Uterus (tissue), 4 donors: ENCODE results near the gene NCDN. TPM values are rescaled to one million over a fixed set of nuclear protein-coding genes. Genes with fewer than 3 reads are reported as not detected.

Source experiments
- DNase-seq, 2 donors: peaks; one replicate each; pipeline ENCODE4 v3.0.0-alpha.2; 2019 to 2020
- H3K27ac ChIP-seq, 2 donors: fragments of 200-600 bp; sonication (generic); 1 replicate in 1 of 2; 2 replicates in 1 of 2; pipeline ENCODE4 v1.5.1; 2016 to 2018
- H3K27me3 ChIP-seq, 2 donors: fragments of 200-600 bp; sonication (generic); one replicate each; pipeline ENCODE4 v1.5.1; 2018 to 2019; ENCODE audit warnings: control low read depth in 1 of 2
- H3K36me3 ChIP-seq, 2 donors: fragments of 200-600 bp; sonication (generic); one replicate each; pipeline ENCODE4 v1.5.1; 2019; ENCODE audit warnings: control low read depth in 1 of 2
- H3K4me1 ChIP-seq, 2 donors: fragments of 200-600 bp; sonication (generic); one replicate each; pipeline ENCODE4 v1.5.1; 2018 to 2019; ENCODE audit warnings: control low read depth in 1 of 2
- H3K4me3 ChIP-seq, 2 donors: fragments of 200-600 bp; sonication (generic); 1 replicate in 1 of 2; 2 replicates in 1 of 2; pipeline ENCODE4 v1.5.1; 2018 to 2019; ENCODE audit warnings: mild to moderate bottlenecking in 1 of 2
- H3K9me3 ChIP-seq, 2 donors: fragments of 200-600 bp; sonication (generic); one replicate each; pipeline ENCODE4 v1.5.1; 2019; ENCODE audit warnings: control low read depth in 1 of 2
- POLR2A ChIP-seq, 2 donors: fragments of 450-650 bp; IDR thresholded peaks; one replicate each; pipeline ENCODE4 v1.6.1; 2016; ENCODE audit warnings: antibody characterized with exemption in 2 of 2, mild to moderate bottlenecking in 1 of 2, moderate library complexity in 1 of 2
- intact Hi-C: fragments of 100-400 bp; cut with DNase I; formaldehyde crosslinking; loops from one replicate; pipeline ENCODE4 v1.15.1; 2023; ENCODE audit warnings: low total_unique reads
- total RNA-seq, 4 donors: library from RNA; depleted of rRNA in 3 of 4; stranded (reverse); fragments of >200 nt in 3 of 4; gene quantifications; one replicate each; pipeline versions ENCODE4 v1.1.0 to v1.2.4, GENCODE V29; 2014 to 2023
- TF ChIP-seq, protein P1 (sequence below), 4 experiments: fragments of 200-600 bp in 2 of 4; fragments of 450-650 bp in 2 of 4; sonication (generic) in 2 of 4; IDR thresholded peaks; one replicate each; pipeline ENCODE4 v1.5.1; 2016 to 2019; ENCODE audit warnings: antibody characterized with exemption in 4 of 4, mild to moderate bottlenecking in 2 of 4, moderate library complexity in 1 of 4
- donor health status: DM: yes; HTN: yes; CAD: no.

Gene NCDN
- total RNA-seq, 4 donors from 2014 or later = 4.4 to 29.9 (median 17.0) TPM

DNA sequence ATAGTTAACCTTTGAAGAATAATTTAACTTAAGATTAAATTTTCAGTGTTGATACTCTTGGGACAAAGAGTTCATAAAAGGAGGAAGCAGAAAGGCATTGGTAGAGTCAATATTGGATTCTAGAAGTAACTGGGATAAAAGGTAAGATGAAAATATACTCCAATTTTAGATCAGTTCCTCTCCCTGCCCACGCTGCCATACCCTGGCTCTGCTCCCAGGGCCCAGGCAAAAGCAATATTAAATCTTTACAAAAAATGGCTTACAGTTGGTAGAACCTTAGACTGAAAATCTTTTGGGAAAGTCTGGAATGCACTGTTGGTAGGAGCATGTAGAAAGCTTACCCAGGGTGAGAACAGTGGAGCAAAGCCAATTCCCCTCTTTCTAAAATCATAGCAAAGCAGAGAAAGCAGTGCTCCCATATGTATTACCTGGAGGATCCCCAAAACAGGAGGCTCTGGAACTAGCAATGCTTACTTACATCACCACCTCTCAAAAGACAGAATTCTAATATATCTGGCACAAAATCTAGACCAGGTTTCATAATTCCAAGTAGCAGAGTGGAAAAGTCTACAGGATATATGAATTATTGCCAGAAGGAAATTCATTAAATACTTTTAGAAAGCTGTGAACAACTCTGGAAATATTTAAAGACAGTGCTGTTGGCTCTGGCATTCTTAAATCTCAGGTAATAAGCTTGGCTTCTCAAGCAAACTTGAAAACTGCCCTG lies 24.9 kb upstream of the NCDN start:
- intact Hi-C loops = no loop called here
- H3K9me3 ChIP-seq = no peaks in the 10 kb centered on the region
- no peak for DNase-seq
- H3K4me1 ChIP-seq = no peaks in the 10 kb centered on the region
- H3K36me3 ChIP-seq = no peaks in the 10 kb centered on the region
- TF ChIP-seq, protein P1, sequence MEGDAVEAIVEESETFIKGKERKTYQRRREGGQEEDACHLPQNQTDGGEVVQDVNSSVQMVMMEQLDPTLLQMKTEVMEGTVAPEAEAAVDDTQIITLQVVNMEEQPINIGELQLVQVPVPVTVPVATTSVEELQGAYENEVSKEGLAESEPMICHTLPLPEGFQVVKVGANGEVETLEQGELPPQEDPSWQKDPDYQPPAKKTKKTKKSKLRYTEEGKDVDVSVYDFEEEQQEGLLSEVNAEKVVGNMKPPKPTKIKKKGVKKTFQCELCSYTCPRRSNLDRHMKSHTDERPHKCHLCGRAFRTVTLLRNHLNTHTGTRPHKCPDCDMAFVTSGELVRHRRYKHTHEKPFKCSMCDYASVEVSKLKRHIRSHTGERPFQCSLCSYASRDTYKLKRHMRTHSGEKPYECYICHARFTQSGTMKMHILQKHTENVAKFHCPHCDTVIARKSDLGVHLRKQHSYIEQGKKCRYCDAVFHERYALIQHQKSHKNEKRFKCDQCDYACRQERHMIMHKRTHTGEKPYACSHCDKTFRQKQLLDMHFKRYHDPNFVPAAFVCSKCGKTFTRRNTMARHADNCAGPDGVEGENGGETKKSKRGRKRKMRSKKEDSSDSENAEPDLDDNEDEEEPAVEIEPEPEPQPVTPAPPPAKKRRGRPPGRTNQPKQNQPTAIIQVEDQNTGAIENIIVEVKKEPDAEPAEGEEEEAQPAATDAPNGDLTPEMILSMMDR (IDR thresholded peaks at IDR 0.05) = no peak
- no peak for TF ChIP-seq POLR2A (IDR thresholded peaks at IDR 0.05)
- no peak overlapping the region for H3K4me3 ChIP-seq
- H3K27ac ChIP-seq = no peak overlapping the region
- H3K27me3 ChIP-seq = no peaks in the 10 kb centered on the region

DNA sequence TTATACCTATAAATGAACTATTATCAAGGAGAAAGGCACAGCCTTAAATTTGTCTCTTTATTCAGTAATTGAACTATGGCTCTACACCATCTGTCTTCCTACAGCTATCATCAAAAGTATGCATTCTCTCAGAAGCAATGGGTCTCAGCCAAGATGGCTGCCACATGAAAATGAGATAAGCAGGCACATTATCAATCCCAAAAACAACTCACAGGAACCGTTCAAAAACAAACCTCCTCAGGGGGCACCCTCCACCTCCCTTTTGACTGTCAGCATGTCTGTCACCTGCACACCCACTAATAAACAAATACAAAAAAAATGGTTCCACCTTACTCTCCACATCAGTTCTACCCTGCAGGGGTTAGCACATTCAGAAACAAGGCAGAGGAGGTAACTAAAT lies 24.0 kb upstream of the NCDN start:
- intact Hi-C loops = no loop called here
- Histone ChIP-seq H3K27me3 (no peaks in the 10 kb centered on the region), H3K27ac (no peak overlapping the region), H3K9me3 (no peaks in the 10 kb centered on the region), H3K4me1 (no peaks in the 10 kb centered on the region), H3K36me3 (no peaks in the 10 kb centered on the region), H3K4me3 (no peak overlapping the region)
- TF ChIP-seq, protein P1 (IDR thresholded peaks at IDR 0.05) = no peak
- no peak for TF ChIP-seq POLR2A (IDR thresholded peaks at IDR 0.05)
- DNase-seq = no peak

DNA sequence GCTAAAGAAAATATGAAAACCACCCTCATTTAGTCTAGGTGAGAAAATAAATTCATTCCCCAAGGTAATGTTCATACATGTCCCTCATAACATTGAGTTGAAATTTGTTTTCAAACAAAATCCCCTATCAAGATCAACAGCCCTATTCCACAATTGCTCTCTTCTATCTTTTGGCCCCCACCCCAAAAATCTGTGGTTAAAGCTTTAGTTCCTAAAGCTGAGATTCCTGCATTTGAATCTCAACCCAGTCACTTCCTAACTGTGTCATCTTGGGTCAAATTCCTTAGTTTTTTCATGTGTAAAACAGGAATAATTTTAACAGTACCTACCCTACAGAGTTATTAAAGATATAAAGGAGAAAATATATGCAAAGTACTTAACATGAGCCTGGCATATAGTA lies 22.4 kb upstream of the NCDN start:
- H3K4me3 ChIP-seq = no peak overlapping the region
- intact Hi-C loops = no loop called here
- no peak for TF ChIP-seq POLR2A (IDR thresholded peaks at IDR 0.05)
- TF ChIP-seq, protein P1 (IDR thresholded peaks at IDR 0.05) = no peak
- no peak overlapping the region for H3K27ac ChIP-seq
- no peaks in the 10 kb centered on the region for H3K4me1 ChIP-seq
- H3K27me3 ChIP-seq = no peaks in the 10 kb centered on the region
- DNase-seq = no peak
- no peaks in the 10 kb centered on the region for H3K9me3 ChIP-seq
- no peaks in the 10 kb centered on the region for H3K36me3 ChIP-seq

DNA sequence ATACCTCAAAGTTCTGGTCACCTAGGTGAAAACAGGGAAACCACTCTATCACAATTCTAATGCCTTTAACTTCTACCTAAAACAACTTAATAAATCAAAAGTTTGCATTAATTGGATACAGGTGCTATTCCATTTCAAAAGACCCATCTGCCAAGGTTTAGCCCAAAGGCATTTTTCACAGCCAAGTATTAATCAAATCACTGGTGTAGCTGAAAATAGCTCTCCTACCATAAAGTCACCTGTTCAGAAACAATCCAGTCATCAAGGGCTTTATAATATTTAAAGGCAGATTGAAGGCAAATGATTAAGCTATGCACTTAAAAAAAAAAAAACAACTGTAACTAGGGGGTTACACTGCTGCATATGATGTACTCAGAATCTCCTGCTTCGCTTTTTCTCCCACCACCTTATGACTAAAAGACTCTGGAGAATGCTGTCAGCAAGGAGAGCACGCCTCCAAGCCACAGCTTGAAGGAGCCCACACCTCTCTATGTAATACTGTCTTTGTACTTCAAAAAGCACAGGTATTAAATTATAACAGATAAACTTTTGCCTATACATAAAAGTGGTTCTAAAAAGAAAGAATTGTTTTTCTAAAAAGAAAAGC lies 20.9 kb upstream of the NCDN start:
- H3K4me3 ChIP-seq = no peak overlapping the region
- no peaks in the 10 kb centered on the region for H3K27me3 ChIP-seq
- H3K4me1 ChIP-seq = no peaks in the 10 kb centered on the region
- DNase-seq = no peak
- H3K36me3 ChIP-seq = no peaks in the 10 kb centered on the region
- no peaks in the 10 kb centered on the region for H3K9me3 ChIP-seq
- intact Hi-C loops = no loop called here
- H3K27ac ChIP-seq = no peak overlapping the region
- TF ChIP-seq, protein P1 (IDR thresholded peaks at IDR 0.05) = no peak
- TF ChIP-seq POLR2A (IDR thresholded peaks at IDR 0.05) = no peak

DNA sequence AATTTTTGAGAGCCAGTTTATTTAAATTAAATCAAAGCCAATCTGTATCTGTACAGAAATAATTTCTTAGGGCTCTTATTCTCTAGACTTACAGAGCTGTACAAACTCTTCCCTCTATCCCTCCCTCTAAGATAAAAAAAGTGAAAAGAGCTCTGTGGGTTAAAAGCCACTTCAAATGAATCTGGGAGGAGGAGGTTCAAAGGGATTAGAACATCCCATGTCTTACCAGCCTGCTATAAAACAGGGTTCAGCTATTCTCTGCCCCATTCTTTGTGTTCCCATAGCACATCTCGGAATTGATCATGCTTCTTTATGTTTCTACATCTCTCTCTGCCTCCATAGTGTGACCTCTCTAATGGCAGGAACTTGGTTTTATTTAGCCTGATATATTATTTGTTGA lies 19.8 kb upstream of the NCDN start:
- Histone ChIP-seq H3K9me3 (no peaks in the 10 kb centered on the region), H3K27ac (peak overlapping the region in 1 of 2 donors; percentile 57), H3K36me3 (no peaks in the 10 kb centered on the region), H3K27me3 (no peaks in the 10 kb centered on the region), H3K4me3 (no peak overlapping the region), H3K4me1 (peaks cover 0 to 5% of the 10 kb centered on the region in 2 donors)
- DNase-seq = no peak
- intact Hi-C loops = no loop called here
- TF ChIP-seq, protein P1 (IDR thresholded peaks at IDR 0.05) = no peak
- TF ChIP-seq POLR2A (IDR thresholded peaks at IDR 0.05) = no peak
